SK-N-SH treated with all-trans-retinoic acid at 6 μM for 48 hours (cell line): ENCODE results near the gene KDSR.

Experiments
- ATAC-seq: fragments of 200-7000 bp; cut with Tn5 transposase; 3 replicates; pipeline ENCODE4 v1.9.1; 2020; ENCODE audit warnings: mild to moderate bottlenecking, moderate library complexity
- ARNTL ChIP-seq: fragments of 450-650 bp; formaldehyde crosslinking; IDR thresholded peaks from 2 replicates; pipeline ENCODE4 v1.5.0; 2020; ENCODE audit warnings: low read depth, mild to moderate bottlenecking, moderate library complexity, borderline replicate concordance
- BACH2 ChIP-seq: fragments of 250-450 bp; sonication (Bioruptor Pico); IDR thresholded peaks from 2 replicates; pipeline ENCODE4 v1.9.0; 2021; ENCODE audit warnings: mild to moderate bottlenecking, borderline replicate concordance
- CREB5 ChIP-seq: fragments of 250-450 bp; sonication (Bioruptor Pico); IDR thresholded peaks from 2 replicates; pipeline ENCODE4 v1.5.1; 2020; ENCODE audit warnings: low read depth, mild to moderate bottlenecking, moderate library complexity
- CSDC2 ChIP-seq: fragments of 250-450 bp; sonication (Bioruptor Pico); IDR thresholded peaks from 2 replicates; pipeline ENCODE4 v1.5.0; 2020; ENCODE audit warnings: mild to moderate bottlenecking, moderate library complexity
- ESRRG ChIP-seq: fragments of 250-450 bp; sonication (Bioruptor Pico); IDR thresholded peaks from 2 replicates; pipeline ENCODE4 v1.6.1; 2021; ENCODE audit warnings: mild to moderate bottlenecking
- OSR1 ChIP-seq: fragments of 250-450 bp; sonication (Bioruptor Pico); IDR thresholded peaks from 2 replicates; pipeline ENCODE4 v1.8.0; 2022; ENCODE audit warnings: moderate library complexity, mild to moderate bottlenecking, inconsistent platforms
- PATZ1 ChIP-seq: fragments of 250-450 bp; sonication (Bioruptor Pico); IDR thresholded peaks from 2 replicates; pipeline ENCODE4 v1.8.0; 2020; ENCODE audit warnings: mild to moderate bottlenecking, moderate library complexity, borderline replicate concordance
- POU6F1 ChIP-seq: fragments of 250-450 bp; sonication (Bioruptor Pico); IDR thresholded peaks from 2 replicates; pipeline ENCODE4 v1.8.0; 2021; ENCODE audit warnings: low read depth, mild to moderate bottlenecking, moderate library complexity, borderline replicate concordance
- PPARA ChIP-seq: fragments of 250-450 bp; sonication (Bioruptor Pico); IDR thresholded peaks from 2 replicates; pipeline ENCODE4 v1.5.0; 2020; ENCODE audit warnings: mild to moderate bottlenecking, borderline replicate concordance
- RARB ChIP-seq: fragments of 250-450 bp; sonication (Bioruptor Pico); IDR thresholded peaks from 2 replicates; pipeline ENCODE4 v1.8.0; 2021; ENCODE audit warnings: mild to moderate bottlenecking, moderate library complexity
- SNAI2 ChIP-seq: fragments of 250-450 bp; sonication (Bioruptor Pico); IDR thresholded peaks from 2 replicates; pipeline ENCODE4 v1.5.0; 2020; ENCODE audit warnings: mild to moderate bottlenecking, moderate library complexity
- TCF4 ChIP-seq: fragments of 250-450 bp; sonication (Bioruptor Pico); IDR thresholded peaks from 2 replicates; pipeline ENCODE4 v1.8.0; 2021; ENCODE audit warnings: mild to moderate bottlenecking, moderate library complexity, borderline replicate concordance
- TOX ChIP-seq: fragments of 250-450 bp; sonication (Bioruptor Pico); IDR thresholded peaks from 2 replicates; pipeline ENCODE4 v1.8.0; 2021; ENCODE audit warnings: mild to moderate bottlenecking, moderate library complexity, borderline replicate concordance
- ZC3H10 ChIP-seq: fragments of 250-450 bp; sonication (Bioruptor Pico); IDR thresholded peaks from 2 replicates; pipeline ENCODE4 v1.5.1; 2021; ENCODE audit warnings: mild to moderate bottlenecking, moderate library complexity
- ZFP3 ChIP-seq: fragments of 250-450 bp; sonication (Bioruptor Pico); IDR thresholded peaks from 2 replicates; pipeline ENCODE4 v1.5.0; 2020; ENCODE audit warnings: mild to moderate bottlenecking, moderate library complexity
- ZFP30 ChIP-seq: fragments of 450-650 bp; formaldehyde crosslinking; IDR thresholded peaks from 2 replicates; pipeline ENCODE4 v1.5.0; 2022; ENCODE audit warnings: mild to moderate bottlenecking, moderate library complexity
- ZNF565 ChIP-seq: fragments of 450-650 bp; formaldehyde crosslinking; conservative IDR thresholded peaks from 2 replicates; pipeline ENCODE4 v1.5.0; 2020; ENCODE audit warnings: low read depth, mild to moderate bottlenecking, moderate library complexity
- ZNF8 ChIP-seq: fragments of 450-650 bp; formaldehyde crosslinking; IDR thresholded peaks from 2 replicates; pipeline ENCODE4 v1.5.0; 2020; ENCODE audit warnings: mild to moderate bottlenecking, moderate library complexity
- TF ChIP-seq, protein P1 (sequence below): fragments of 250-450 bp; sonication (Bioruptor Pico); IDR thresholded peaks from 2 replicates; pipeline ENCODE4 v1.5.1; 2021; ENCODE audit warnings: mild to moderate bottlenecking, moderate library complexity

KDSR gene

GRCh38 chr18:63318889-63319382, 48.1 kb downstream of the KDSR start:
- ATAC-seq = no peak
- TF ChIP-seq TOX (CRISPR knock-in tag) = no peak
- TF ChIP-seq SNAI2 = no peak
- no peak for TF ChIP-seq CSDC2
- TF ChIP-seq RARB (CRISPR knock-in tag) = no peak
- no peak for TF ChIP-seq BACH2 (CRISPR knock-in tag)
- no peak for TF ChIP-seq ESRRG
- TF ChIP-seq, protein P1, sequence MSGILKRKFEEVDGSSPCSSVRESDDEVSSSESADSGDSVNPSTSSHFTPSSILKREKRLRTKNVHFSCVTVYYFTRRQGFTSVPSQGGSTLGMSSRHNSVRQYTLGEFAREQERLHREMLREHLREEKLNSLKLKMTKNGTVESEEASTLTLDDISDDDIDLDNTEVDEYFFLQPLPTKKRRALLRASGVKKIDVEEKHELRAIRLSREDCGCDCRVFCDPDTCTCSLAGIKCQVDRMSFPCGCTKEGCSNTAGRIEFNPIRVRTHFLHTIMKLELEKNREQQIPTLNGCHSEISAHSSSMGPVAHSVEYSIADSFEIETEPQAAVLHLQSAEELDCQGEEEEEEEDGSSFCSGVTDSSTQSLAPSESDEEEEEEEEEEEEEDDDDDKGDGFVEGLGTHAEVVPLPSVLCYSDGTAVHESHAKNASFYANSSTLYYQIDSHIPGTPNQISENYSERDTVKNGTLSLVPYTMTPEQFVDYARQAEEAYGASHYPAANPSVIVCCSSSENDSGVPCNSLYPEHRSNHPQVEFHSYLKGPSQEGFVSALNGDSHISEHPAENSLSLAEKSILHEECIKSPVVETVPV (CRISPR knock-in tag) = no peak
- TF ChIP-seq OSR1 (CRISPR knock-in tag) = no peak
- TF ChIP-seq TCF4 (CRISPR knock-in tag) = no peak
- TF ChIP-seq, all 23 proteins: peak for 0

DNA sequence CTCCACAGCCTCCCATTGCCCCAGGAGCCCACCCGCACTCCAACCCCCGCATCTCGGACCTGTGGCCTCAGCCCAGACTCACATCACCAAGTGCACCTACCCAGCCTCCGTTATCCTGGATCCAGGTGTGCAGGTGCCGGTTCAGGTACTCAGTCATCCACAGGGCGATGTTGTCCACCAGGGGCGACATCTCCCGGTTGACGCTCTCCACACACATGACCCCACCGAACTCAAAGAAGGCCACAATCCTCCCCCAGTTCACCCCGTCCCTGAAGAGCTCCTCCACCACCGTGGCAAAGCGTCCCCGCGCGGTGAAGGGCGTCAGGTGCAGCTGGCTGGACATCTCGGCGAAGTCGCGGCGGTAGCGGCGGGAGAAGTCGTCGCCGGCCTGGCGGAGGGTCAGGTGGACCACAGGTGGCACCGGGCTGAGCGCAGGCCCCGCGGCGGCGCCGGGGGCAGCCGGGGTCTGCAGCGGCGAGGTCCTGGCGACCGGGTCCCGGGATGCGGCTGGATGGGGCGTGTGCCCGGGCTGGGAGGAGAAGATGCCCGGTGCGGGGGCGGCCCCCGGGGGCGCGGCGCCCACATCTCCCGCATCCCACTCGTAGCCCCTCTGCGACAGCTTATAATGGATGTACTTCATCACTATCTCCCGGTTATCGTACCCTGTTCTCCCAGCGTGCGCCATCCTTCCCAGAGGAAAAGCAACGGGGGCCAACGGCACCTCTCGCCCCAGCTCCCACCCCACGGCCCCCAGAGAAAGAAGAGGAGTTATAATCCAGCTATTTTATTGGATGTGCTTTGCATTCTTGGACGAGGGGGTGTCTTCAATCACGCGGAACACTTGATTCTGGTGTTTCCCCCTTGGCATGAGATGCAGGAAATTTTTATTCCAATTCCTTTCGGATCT, 48.8 kb downstream of the KDSR start:
- TF ChIP-seq BACH2 (CRISPR knock-in tag) = no peak
- TF ChIP-seq, protein P1 (CRISPR knock-in tag) = no peak
- TF ChIP-seq CSDC2 = no peak
- TF ChIP-seq PATZ1 = no peak
- TF ChIP-seq ZFP30 (CRISPR knock-in tag) = no peak; the same call in 1 of the 2 replicates
- TF ChIP-seq ZNF565 (CRISPR knock-in tag) = no peak
- no peak for TF ChIP-seq ZC3H10 (CRISPR knock-in tag)
- no peak for TF ChIP-seq CREB5
- no peak for TF ChIP-seq ZNF8 (CRISPR knock-in tag)
- no peak for TF ChIP-seq ARNTL
- TF ChIP-seq ZFP3 (CRISPR knock-in tag) = no peak
- no peak for TF ChIP-seq ESRRG
- TF ChIP-seq, all 23 proteins: peak for 0
- ATAC-seq = peak; percentile 37

DNA sequence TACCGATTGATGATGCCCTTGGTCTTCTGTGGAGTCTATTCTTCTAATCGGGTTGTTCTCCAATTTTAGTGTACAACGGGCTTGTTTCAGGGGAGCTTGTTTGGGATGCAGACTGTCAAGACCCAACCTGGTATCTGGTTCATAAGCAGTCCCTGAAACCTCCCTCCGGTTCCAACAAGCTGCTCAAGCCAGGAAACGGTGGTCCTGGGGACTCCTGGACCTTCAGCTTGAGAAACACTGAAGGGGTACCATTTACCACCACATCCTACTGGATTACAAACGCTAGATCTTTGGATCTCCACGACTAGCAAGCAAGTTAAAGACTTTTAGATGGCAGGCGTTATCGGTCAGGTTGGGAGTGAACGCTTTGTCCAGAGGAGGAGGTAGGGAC, 49.5 kb downstream of the KDSR start:
- no peak for ATAC-seq
- no peak for TF ChIP-seq TCF4 (CRISPR knock-in tag)
- no peak for TF ChIP-seq POU6F1 (CRISPR knock-in tag)
- no peak for TF ChIP-seq BACH2 (CRISPR knock-in tag)
- TF ChIP-seq ZFP30 (CRISPR knock-in tag) = no peak
- no peak for TF ChIP-seq CSDC2
- no peak for TF ChIP-seq CREB5
- no peak for TF ChIP-seq PPARA (CRISPR knock-in tag)
- no peak for TF ChIP-seq RARB (CRISPR knock-in tag)
